ENCODE data around the gene IPPK.
"Not testable (repeated sequence)": the region's sequence is repeated elsewhere in the genome, so short reads cannot be mapped to it uniquely, and the experiment has no call there.

The IPPK gene

GRCh38 chr9:92612816-92613215, 57.1 kb downstream of the IPPK start:
- no peak for DNase-seq

GRCh38 chr9:92612292-92612691, 57.6 kb downstream of the IPPK start:
- no peak for DNase-seq

GRCh38 chr9:92611621-92612285, 58.2 kb downstream of the IPPK start:
- DNase-seq = no peak

- DNase-seq = no peak
Measured at GRCh38 chr9:92610470-92611420, 59.2 kb downstream of the IPPK start.

- DNase-seq = no peak
Measured at GRCh38 chr9:92608909-92609445, 61.0 kb downstream of the IPPK start.

GRCh38 chr9:92608241-92608908, 61.6 kb downstream of the IPPK start:
- no peak for DNase-seq

- DNase-seq = no peak
Measured at GRCh38 chr9:92607773-92608172, 62.2 kb downstream of the IPPK start.

GRCh38 chr9:92607088-92607487, 62.8 kb downstream of the IPPK start:
- DNase-seq = no peak

GRCh38 chr9:92605224-92605623, 64.7 kb downstream of the IPPK start:
- DNase-seq = no peak

- DNase-seq = no peak
Measured at GRCh38 chr9:92603990-92604389, 65.9 kb downstream of the IPPK start.

- no peak for DNase-seq
Measured at GRCh38 chr9:92603100-92603499, 66.8 kb downstream of the IPPK start.

GRCh38 chr9:92602413-92602812, 67.5 kb downstream of the IPPK start:
- DNase-seq = no peak

- no peak for DNase-seq
Measured at GRCh38 chr9:92601451-92601850, 68.5 kb downstream of the IPPK start.

- DNase-seq = no peak
Measured at GRCh38 chr9:92600462-92601261, 69.3 kb downstream of the IPPK start.

GRCh38 chr9:92599938-92600461, 69.9 kb downstream of the IPPK start:
- DNase-seq = no peak

GRCh38 chr9:92598382-92598781, 71.5 kb downstream of the IPPK start:
- DNase-seq = no peak

GRCh38 chr9:92595930-92596329, 74.0 kb downstream of the IPPK start:
- no peak for DNase-seq

GRCh38 chr9:92595075-92595474, 74.9 kb downstream of the IPPK start:
- not testable (repeated sequence) for DNase-seq

- no peak for DNase-seq
Measured at GRCh38 chr9:92592946-92593861, 76.7 kb downstream of the IPPK start.

GRCh38 chr9:92592537-92592936, 77.4 kb downstream of the IPPK start:
- DNase-seq = no peak

GRCh38 chr9:92590377-92590776, 79.6 kb downstream of the IPPK start:
- DNase-seq = no peak

Measured in activated CD4-positive, alpha-beta T cell treated with anti-CD3 and anti-CD28 coated beads, Interleukin-2, amount 50 U/mL, for 48 hours (primary cell).